D341Med (cell line): ENCODE results near the gene PDYN.

ENCODE experiments used
- DNase-seq: peaks from one replicate; pipeline ENCODE4 v3.0.0; 2012; ENCODE audit warnings: low spot score

PDYN gene

GRCh38 chr20:1994627-1995026 is 769 bp upstream of the PDYN start:
- DNase-seq, result no peak

GRCh38 chr20:1992359-1993110 is 1.3 kb downstream of the PDYN start:
- no peak for DNase-seq

GRCh38 chr20:1987826-1988225 is 6.0 kb downstream of the PDYN start:
- no peak for DNase-seq

GRCh38 chr20:1983301-1983700 is 10.6 kb downstream of the PDYN start:
- no peak for DNase-seq

GRCh38 chr20:1982686-1983085 is 11.2 kb downstream of the PDYN start:
- DNase-seq, result no peak

GRCh38 chr20:1979106-1979778 is 14.6 kb downstream of the PDYN start:
- DNase-seq, result no peak

- DNase-seq, result no peak
These were observed 18.6 kb downstream of the PDYN start for GRCh38 chr20:1975291-1975690.

GRCh38 chr20:1973601-1974440 is 20.0 kb downstream of the PDYN start:
- DNase-seq, result no peak

- DNase-seq, result no peak
These were observed 21.8 kb downstream of the PDYN start for GRCh38 chr20:1971893-1972586.

- no peak for DNase-seq
These were observed 24.9 kb downstream of the PDYN start for GRCh38 chr20:1968964-1969363.

- DNase-seq, result peak; percentile 89
These were observed 28.1 kb downstream of the PDYN start for GRCh38 chr20:1965520-1966351.

GRCh38 chr20:1964659-1965405 is 29.0 kb downstream of the PDYN start:
- no peak for DNase-seq

- DNase-seq, result no peak
These were observed 29.8 kb downstream of the PDYN start for GRCh38 chr20:1964061-1964460.

- no peak for DNase-seq
These were observed 32.5 kb downstream of the PDYN start for GRCh38 chr20:1961374-1961773.

- no peak for DNase-seq
These were observed 34.7 kb downstream of the PDYN start for GRCh38 chr20:1959156-1959555.

- DNase-seq, result no peak
These were observed 35.4 kb downstream of the PDYN start for GRCh38 chr20:1958426-1958825.

GRCh38 chr20:1955217-1955616 is 38.6 kb downstream of the PDYN start:
- no peak for DNase-seq

- DNase-seq, result no peak
These were observed 40.2 kb downstream of the PDYN start for GRCh38 chr20:1953621-1954020.

GRCh38 chr20:1952737-1953530 is 40.9 kb downstream of the PDYN start:
- DNase-seq, result no peak
